HG03066 (cell line): ENCODE measurements around the gene NAGK.
"Not testable (repeated sequence)": the region's sequence is repeated elsewhere in the genome, so short reads cannot be mapped to it uniquely, and the experiment has no call there.

Experiments used
- ATAC-seq: cut with Tn5 transposase; IDR thresholded peaks from one replicate; pipeline ENCODE4 v1.9.1; 2021; ENCODE audit warnings: low read depth; ENCODE audit not compliant: unreplicated experiment

NAGK gene

DNA sequence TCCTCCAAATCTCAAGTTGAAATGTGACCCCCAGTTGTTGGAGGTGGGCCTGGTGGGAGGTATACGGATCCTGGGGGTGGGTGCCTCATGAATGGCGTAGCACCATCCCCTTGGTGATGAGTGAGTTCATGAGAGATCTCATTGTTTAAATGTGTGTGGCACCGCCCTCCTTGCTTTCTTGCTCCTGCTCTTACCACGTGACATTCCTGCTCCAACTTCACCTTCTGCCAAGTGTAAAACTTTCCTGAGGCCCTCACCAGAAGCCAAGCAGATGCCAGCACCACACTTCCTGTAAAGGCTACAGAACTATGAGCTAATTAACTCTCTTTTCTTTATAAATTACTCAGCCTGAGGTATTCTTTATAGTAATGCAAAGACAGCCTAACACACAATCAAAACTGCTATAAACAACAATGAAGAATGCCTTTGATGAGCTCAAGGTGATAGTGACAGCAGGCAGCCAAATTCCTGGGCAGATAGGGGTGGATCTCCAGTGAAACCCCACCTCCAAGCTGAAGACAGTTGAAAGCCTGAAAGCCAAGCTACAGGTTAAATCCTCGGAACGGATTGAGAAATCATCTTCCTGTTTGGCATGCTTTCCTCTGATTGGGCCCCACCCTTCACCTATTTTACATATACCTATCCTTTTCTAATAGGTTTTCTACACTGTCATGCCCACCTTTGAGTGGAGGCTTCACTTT is 34.7 kb downstream of the NAGK start:
- no peak for ATAC-seq

DNA sequence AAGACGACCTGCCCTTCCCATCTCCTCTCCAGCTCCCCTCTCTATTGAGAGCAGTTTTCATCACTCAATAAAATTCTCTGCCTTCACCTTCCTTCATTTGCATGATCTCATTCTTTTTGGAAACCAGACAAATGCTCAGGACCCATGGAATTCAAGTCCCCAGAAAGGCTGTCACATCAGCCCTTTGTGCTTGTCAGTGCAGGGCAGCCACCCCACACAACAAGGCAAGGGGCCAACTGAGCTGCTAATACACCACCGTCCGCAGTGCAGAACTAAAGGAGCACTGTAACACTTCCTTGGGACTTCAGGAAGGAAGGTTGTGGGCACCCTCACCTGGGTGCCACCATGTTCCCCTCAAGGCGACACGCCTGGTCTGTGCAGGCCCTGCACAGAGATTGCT is 35.4 kb downstream of the NAGK start:
- ATAC-seq: no peak

- ATAC-seq: not testable (repeated sequence)
Observed at GRCh38 chr2:71106463-71106862, 38.0 kb downstream of the NAGK start.

DNA sequence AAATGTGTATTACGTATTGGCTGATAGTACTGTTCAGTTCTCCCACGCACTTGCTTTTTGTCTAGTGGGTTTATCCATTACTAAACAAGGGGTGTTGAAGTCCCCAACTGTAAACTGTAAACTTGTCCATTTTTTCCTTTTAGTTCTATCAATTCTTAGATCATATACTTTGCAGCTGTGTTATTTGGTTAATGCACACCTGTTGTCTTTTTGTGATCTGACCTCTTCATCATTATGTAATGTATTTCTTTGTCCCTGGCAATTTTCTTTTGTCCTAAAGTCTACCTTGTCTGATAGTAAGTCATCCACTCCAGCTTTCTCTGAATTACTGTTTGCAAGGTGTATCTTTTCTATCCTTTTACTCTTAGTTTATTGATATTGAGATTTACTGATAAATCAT is 39.6 kb downstream of the NAGK start:
- ATAC-seq: no peak

DNA sequence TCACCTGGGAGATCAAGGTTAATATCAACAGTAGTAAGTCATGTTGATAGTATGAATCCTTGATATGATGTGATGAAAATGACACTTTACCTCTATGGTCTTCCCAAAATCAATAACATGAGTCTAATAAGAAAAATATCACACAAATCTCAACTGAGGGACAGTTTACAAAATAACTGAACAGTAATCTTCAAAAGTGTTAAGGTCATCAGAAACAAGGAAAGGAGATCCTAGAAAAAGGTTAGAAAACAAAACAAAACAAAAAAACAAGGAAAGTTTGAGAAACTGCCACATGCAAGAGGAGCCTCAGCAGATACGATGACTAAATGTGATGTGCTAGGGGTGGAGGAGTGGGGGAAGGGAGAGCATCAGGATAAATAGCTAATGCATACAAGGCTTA is 45.4 kb downstream of the NAGK start:
- no peak for ATAC-seq

DNA sequence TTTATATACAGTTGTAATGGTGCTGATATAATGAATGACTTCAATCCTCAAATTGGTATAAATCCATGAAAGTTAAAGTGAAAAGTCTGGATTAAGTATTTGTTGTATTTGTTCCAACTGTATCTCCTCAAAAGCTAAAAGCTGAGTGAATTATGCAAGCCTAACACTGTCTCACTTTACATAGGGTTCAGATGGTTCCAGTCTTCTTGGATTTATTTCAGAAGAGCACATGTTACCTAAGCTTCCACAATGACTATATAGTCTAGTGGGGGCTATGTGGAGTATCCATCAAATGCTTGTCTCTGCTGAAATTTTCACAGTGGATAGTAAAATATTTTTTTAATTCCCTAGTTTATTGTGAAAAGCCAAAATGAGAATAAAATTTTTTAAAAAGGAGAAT is 48.6 kb downstream of the NAGK start:
- ATAC-seq: no peak

GRCh38 chr2:71120195-71120594 is 51.7 kb downstream of the NAGK start:
- no peak for ATAC-seq

DNA sequence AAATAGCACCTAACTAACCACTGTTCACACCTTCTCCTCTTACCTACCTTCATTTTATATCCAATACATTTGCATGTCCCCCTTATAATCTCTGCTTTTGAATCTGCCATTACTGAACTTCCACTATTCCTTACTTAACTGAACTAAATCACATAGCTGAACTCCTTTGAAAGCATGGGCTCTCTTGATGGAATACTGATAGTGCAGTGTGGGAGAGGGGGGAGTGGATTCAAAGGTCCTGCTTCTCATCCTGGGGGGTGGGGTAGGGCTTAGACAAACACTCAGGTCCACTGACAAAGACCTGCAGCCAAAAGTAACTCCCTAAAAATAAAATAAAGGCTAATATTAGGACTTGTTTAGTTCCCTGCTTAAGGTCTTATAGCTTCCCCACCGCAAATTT is 53.0 kb downstream of the NAGK start:
- no peak for ATAC-seq

DNA sequence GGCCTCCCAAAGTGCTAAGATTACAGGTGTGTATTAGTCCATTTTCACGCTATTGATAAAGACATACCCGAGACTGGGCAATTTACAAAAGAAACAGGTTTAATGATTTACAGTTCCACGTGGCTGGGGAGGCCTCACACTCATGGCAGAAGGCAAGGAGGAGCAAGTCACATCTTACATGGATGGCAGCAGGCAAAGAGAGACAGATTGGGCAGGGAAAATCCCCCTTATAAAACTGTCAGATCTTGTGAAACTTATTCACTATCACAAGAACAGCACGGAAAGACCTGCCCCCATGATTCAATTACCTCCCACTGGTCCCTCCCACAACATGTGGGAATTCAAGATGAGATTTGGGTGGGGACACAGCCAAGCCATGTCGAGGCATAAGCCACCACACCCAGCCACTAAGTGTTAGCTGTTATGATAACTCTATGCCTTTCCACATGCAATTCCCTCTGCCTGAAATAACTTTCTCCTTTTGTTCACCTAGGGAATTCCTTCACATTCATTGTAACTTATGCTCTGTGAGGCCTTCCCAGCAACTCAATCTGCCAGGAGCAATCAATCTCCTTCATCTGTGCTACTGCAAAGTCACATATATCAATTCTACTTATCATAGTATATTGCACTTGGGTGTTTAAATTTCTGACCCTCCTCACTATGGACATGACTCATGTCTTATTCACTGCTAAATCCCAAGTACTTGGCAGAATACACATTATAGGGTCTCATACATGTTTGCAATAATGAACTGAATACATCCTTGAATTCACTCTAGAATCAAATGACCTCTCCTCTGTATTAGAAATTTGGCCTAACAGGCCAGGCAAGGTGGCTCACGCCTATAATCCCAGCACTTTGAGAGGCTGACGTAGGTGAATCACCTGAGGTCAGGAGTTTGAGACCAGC is 54.2 kb downstream of the NAGK start:
- ATAC-seq: no peak

DNA sequence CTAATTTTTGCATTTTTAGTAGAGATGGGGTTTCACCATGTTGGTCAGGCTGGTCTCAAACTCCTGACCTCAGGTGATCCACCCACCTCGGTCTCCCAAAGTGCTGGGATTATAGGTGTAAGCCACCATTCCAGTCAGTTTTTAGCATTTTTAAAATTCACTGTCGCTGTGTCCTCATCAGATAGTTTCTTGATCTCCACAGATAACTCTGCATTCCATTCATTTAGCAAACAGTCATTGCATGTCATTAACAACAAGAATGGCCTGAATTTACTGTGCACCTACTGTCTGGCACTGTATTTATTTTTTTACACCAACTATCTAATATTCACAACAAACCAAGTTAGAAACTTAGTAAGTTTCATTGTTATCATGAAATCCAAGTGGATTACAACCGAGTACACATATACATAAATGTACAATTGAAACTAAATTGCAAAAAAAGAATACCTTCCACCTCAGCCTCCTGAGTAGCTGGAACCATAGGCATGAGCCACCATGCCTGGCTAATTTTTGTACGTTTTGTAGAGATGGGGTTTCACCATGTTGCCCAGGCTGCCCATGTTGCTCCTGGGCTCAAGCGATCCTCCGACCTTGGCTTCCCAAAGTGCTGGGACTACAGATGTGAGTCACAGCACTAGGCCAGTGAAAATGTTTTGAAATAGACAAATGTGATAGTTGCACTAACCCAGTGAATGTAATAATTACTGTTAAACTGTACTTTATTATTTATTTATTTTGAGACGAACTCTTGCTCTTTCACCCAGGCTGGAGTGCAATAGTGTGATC is 57.3 kb downstream of the NAGK start:
- no peak for ATAC-seq

DNA sequence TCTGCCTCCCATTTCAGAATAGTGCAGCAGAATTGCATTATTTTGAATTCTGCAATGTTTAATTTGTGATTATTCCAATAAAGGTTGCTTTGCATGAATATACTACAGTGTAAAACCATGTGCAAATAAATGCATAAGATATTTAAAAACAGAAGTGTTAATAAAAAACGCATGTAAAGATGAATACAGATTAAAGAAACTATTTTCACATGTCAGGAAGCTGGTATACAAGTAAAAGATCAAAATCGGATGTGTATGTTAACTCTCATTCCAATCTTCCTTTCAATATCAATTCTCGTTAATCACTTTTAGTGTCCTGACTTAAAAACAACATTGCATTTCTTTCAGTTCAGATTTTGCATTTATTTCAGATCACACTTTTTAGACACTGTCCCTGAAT is 58.5 kb downstream of the NAGK start:
- no peak for ATAC-seq
